Stimulated activated CD8-positive, alpha-beta memory T cell treated with anti-CD3 and anti-CD28 coated beads, Interleukin-4, amount 100 ng/mL, for 1 hour (primary cell): ENCODE data around the gene TAAR1.
"Not testable (repeated sequence)": the region's sequence is repeated elsewhere in the genome, so short reads cannot be mapped to it uniquely, and the experiment has no call there.

Experiments
- DNase-seq, 2 donors: peaks; one replicate each; pipeline ENCODE4 v3.0.0-alpha.2; 2020; ENCODE audit warnings: low read depth in 2 of 2, low spot score in 1 of 2

Gene TAAR1, protein sequence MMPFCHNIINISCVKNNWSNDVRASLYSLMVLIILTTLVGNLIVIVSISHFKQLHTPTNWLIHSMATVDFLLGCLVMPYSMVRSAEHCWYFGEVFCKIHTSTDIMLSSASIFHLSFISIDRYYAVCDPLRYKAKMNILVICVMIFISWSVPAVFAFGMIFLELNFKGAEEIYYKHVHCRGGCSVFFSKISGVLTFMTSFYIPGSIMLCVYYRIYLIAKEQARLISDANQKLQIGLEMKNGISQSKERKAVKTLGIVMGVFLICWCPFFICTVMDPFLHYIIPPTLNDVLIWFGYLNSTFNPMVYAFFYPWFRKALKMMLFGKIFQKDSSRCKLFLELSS

DNA sequence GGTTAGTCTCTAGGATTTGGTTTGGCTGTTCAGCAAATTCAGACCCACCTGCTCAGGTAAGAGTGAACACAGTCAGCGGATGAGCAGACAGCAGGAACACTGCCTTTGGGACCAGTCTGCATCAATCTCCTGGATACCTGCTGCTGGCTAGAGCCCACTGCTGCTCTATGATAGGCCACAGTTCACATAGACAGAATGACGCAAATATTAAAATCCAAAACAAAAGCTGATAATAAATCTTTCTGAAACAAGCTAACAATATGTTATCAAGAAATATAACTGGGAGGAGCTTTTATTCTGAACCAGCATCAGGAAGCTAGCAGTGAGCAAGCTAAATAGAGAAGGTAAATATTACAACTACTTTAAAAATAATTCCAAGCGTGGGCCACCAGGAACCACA is at the start of gene TAAR1:
Gene TAAR1 (minus strand): TSS at position 101 of the 400 bp plus-strand sequence. CDS start 13,179 bp downstream, outside the sequence.
- no peak for DNase-seq

DNA sequence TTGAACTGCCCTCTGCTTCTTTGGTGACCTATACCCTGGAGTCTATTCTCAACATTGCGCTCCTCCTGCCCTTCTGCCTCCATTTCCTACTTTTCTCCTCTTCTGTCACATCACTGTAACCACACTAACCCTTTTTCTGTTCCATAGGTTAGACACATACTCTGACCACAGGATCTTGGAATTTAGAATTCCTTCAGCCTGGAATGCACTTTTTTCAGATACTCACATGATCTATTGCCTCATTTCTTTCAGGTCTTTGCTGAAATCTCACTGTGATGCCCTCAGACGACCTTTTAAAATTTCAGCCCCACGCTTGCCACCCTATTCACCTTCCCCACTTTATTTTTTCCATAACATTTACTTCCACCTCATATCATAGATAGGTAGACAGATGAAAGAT is 49.8 kb upstream of the TAAR1 start:
- no peak for DNase-seq

DNA sequence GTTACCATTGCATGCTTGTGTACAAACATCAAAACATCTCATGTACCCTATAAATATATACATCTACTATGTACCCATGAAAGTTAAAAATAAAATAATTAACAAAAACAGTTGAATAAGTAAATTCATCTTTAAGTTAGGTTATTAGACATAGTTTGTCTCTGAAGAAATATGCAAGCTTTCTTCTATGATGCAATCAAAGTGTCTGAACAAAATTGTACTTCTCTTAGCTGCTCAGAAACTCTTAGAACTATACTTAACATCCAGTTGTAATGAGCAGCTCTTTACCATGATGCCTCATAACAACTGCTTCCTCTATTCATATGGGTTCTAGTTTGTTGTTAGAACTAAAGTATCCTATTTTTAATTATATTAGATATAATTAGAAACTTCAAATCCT is 49.0 kb upstream of the TAAR1 start:
- no peak for DNase-seq

DNA sequence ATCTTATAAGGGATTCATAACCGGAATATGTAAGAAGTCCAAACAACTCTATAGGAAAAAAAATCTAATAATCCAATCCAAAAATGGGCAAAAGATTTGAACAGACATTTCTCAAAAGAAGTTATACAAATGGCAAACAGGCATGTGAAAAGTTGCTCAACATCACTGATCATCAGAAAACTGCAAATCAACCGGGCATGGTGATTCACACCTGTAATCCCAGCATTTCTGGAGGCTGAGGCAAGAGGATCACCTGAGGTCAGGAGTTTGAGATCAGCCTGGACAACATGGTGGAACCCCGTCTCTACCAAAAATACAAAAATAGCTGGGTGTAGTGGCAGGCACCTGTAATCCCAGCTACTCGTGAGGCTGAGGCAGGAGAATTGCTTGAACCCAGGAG is 47.8 kb upstream of the TAAR1 start:
- DNase-seq = not testable (repeated sequence)

DNA sequence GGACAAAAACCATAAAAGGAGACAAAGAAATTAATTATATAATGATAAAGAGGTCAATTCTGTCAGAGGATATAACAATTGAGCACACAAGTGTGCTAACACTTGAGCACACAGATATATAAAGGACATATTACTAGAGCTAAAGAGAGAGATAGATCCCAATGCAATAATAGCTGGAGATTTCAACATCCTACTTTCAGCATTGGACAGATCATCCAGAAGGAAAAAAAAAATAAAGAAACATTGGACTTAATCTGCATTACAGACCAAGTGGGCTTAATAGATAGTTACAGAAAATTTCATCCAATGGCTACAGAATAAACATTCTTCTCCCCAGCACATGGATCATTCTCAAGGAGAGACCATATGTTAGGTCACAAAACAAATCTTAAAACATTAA is 45.0 kb upstream of the TAAR1 start:
- DNase-seq = no peak

DNA sequence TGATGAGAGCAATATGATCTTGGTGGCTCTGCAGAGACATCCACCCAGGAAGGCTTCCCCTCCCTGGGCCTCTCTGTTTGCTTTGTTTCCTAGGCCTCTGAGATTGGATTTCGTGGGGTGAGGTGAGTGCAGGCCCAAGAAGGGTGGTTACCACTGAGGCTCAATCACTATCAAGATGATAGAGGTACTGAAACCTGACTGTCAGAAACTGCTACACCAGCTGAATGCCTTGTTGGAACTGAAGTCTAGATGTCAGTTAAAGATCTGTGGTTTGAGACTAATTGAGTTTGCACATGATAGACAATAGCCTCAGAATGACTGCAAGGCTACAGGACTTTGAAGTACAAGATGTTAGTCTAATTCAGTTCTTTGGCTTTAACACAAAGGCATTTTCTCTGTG is 39.6 kb upstream of the TAAR1 start:
- DNase-seq = no peak

DNA sequence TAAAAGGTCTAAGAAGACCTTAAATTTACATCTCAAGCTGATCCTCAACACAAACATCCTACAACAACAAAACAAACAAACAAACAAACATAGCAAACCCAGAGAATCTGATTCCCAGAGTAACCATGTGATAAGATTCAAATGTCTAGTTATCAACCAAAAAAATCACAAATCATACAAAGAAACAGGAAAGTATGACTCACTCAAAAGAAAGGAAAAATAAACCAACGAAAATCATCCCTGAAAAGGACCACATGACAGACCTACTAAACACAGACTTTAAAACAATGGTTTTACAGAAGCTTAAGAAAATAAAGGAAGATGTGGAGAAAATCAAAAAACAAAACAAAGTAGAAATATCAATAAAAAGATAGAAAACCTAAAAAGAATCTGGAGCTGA is 36.8 kb upstream of the TAAR1 start:
- DNase-seq = no peak

DNA sequence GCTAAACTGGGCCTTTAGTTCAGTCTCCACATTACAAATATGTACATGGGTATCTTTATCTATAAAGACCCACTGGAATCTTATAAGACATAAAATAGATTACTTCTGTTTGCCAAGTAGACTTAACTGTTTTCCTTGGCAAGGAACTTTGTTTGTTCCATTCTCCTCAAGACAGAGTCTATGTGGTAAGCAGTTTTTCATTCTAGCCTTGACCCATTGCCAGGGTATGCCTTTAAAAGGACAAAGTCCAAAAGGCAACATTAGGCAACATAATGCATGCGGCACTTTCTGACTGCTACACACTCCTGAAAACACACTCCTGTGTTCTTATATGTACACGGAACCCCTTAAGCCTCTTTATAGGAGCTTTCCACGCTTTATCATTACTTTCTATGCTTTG is 34.5 kb upstream of the TAAR1 start:
- DNase-seq = no peak

DNA sequence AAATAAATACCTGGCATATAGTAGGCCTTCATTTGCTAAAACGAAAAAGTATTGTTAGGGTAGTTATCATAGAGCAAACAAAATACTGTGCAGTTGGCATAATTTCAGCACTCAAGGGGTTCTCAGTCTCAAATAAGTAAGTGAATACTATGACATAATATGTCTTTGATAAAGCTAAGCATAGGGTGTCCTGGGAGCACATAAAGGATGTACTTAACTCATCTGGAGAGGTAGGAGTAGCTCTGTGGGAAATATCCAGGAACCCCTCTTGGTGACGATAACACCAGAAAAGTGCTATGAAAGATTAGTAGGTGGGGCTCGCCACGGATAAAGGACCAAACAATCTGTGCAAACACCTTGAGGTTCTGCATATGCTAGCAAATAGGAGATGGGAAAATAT is 31.7 kb upstream of the TAAR1 start:
- DNase-seq = no peak

DNA sequence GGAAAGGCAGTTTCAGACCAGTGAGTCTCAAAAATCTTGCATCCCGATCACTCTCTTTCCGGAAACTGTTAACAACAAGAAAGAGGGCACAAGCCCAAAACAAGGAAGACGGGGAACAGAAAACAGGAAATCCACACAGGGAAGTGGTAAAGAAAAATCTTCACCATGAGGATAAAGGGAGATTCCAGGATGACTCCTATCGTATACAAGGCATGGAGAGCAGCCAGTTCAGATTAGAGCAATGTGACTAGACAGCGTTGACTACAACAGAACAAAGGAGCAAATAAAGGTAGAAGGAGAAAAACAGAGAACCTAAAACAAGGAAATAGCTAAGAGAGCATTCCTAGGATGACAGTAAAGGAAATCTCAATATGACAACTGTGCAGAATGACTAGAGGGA is 28.3 kb upstream of the TAAR1 start:
- no peak for DNase-seq

DNA sequence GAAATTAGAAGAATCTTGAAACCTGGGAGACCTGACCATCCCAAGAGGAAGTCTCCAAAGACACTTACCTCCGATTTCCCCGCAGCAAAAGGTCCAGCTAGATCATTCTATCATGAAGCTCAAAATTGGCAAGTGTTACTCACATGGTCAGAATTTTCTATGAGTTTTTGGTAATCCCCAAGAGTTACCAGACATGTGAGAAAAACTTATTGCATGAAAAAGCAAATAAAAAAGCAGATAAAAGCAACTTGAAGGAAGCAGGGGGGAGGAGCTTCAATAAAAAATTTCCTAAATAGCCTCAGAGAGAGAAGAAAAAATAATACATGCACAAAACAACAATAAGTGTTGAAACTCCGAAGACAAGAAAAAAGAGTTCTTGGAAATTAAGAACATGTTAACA is 27.5 kb upstream of the TAAR1 start:
- no peak for DNase-seq

DNA sequence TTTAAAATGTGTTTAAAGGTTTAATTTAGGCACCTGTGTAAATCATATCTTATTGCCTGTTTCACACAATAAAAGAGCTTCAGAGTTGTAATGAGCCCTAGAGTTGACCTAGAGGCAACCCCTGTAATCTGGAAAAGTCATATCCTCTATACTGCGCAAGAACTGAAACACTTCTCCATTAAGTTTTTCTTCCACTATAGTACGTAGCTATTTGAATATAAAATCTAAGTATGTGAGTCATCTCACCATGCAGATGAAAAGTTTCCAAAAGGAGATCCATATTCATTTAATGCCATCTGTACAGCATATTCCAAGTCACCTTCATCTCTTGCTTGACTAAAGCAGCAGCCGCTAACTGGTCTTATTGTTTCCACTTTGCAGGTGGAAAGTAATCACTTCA is 26.0 kb upstream of the TAAR1 start:
- no peak for DNase-seq

DNA sequence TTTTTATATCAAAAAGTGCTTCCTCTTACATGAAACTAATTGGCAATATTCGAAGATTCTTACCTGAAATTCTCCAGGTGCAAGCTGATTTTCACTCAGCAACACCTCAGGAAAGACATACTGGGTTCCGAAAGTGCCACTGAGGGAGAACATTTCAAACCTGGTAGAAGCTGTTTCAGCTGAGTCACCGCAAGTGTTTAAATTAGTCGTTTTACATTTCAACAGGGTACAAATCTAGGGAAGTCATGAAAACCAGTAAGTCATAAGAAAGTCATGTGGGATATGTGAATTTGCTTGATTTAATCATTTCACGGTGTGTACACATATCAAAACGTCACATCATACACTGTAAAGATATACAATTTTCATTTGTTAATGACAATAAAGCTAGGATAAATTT is 25.3 kb upstream of the TAAR1 start:
- no peak for DNase-seq

DNA sequence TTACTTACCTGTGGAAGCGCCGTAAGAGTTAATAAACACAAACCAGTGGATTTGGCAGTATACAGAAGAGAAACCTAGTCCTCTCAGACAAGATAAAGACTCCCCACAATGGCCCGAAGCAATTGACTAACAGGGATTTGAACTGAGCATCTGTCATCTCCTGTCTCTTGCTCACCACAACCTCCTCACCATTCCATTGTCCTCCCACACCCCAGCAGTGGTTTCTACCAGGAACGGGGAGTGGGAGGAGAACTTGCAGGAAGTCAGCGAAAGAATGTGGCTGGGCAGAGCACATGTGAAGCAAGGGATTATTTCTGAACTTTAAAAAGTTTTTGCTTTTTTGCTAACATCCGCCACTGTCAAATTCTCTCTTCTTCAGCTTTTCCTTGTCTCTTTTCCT is 24.6 kb upstream of the TAAR1 start:
- no peak for DNase-seq

DNA sequence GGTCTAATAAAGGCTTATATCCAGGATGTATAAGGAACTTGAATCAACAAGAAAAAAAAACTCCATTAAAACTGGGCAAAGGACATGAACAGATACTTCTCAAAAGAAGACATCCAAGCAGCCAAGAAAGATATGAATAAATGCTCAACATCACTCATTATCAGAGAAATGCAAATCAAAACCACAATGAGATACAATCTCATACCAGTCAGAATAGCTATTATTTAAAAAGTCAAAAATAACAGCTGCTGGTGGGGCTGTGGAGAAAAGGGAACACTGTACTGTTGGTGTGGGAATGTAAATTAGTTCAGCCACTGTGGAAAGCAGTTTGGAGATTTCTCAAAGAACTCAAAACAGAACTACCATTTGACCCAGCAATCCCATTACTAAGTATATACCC is 20.1 kb upstream of the TAAR1 start:
- not testable (repeated sequence) for DNase-seq

DNA sequence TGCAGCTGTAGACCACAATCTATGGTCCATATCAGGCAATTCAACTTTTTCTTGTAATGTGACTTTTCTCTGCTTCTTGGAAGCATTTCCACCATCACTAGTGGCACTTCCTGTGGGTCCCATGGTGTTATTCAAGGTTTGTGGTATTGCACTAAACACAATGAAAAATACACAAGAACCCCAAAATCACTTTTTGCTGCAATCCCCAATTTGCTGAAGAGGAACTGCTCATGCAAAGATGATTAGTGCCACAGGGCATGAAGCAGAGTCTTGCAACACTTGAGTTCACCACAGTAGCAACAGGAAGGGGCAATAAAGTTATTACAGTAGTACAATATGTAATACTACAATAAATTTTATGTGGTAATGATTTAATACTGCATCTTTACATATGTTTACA is 16.8 kb upstream of the TAAR1 start:
- DNase-seq = no peak

DNA sequence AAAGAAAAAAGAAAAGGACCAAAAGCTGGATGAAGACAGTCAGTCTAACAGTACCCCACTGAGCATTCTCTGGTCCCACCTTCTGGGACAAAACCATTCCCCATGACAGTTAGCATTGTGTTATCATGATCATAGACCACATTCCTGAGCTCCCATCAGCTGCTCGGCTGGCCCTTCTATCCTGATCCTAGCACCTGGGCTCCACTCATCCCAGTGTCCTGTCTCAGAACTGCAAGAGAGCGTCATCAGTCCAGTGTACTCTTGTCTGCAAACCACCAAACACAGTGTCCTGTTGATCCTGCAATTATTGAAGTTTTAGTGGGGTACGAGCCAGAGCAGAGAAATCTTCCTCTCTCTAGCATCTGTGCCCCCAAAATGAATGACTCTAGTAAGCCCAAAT is 16.0 kb upstream of the TAAR1 start:
- DNase-seq = no peak

DNA sequence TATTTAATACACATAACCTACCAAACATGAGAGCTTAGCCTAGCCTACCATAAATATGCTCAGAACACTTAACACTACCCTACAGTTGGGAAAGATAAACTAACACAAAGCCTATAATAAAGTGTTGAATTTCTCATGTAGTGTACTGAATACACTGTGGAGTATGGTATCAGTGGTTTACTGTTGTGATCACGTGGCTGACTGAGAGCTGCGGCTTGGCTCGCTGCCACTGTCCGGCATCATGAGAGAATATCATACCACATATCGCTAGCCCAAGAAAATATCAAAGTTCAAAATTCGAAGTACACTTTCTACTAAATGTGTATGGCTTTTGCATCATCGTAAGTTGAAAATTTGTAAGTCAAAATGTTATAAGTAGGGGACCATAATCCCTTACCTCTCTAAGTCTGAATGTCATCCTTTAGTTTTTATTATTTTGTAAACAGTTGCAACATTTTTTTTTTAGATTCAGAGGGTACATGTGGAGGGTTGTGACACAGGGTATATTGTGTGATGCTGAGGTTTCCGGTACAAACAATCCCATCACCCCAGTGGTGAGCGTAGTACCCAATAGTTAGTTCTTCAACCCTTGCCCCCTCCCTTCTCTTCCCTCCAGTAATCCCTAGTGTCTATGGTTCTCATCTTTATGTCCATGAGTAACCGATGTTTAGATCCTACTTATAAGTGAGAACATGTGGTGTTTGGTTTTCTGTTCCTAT is 14.6 kb upstream of the TAAR1 start:
- no peak for DNase-seq

DNA sequence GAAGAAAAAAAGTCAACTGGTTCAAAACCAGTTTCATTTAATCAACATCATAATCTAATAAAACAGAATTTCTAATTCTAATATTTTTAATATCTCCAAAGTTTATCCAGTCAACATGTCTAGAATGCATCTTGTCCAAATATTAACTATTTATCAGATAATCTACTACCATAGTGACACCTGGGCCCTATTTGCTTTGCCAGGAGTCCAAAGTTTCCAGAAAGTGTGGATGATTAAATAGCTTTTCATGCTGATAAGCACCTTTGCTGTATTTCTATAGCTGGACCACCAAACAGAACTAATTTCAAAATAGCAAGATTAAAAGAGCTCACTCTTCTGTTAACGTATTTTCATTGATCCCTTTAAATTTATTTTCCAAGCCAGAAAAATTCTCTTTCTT is 12.3 kb upstream of the TAAR1 start:
- DNase-seq = no peak

DNA sequence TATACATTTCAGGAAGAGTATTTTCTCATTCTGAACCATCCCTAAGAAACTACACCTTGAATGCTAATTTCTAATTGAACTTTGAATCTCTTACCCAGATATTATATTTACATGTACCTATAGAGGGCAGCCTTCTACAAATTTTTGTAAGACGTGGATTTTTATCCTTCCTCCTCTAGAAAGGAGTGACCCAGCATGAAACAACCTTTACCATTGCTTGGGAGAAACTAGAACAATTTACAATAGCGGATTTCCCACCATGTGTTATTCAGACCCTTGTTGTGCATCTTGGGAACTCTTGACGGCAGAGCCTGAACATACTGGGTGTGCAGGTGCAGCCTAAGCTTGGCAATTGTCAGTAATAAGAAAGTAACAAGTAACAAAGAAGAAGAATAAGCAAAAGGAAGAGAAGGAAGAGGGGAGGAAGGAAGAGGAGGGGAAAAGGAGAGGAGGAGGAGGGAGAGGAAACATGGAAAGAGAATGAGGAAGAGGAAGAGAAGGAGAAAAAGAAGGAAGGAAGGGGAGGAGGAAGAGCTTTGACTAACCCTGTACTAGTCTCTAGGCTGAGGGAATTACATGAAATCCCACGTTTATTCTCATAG is 10.8 kb upstream of the TAAR1 start:
- DNase-seq = no peak

DNA sequence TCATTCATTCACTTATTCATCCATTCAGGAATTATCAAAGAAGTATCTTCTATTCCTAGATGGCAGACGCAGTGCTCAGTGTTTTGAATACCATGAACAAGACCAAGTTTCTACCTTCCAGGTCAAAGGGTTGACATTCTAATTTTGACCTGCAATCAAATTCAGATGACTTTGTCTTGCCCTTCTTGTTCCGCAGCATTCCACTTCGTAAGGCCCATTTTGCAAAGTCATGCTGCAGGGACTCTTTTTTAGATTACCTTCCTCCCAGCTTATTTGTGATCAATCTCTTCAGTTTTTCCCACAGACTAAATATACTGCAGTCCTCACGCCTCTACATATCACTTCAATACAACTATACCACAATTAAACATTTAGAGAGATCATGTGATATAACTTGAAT is 7.1 kb upstream of the TAAR1 start:
- no peak for DNase-seq

DNA sequence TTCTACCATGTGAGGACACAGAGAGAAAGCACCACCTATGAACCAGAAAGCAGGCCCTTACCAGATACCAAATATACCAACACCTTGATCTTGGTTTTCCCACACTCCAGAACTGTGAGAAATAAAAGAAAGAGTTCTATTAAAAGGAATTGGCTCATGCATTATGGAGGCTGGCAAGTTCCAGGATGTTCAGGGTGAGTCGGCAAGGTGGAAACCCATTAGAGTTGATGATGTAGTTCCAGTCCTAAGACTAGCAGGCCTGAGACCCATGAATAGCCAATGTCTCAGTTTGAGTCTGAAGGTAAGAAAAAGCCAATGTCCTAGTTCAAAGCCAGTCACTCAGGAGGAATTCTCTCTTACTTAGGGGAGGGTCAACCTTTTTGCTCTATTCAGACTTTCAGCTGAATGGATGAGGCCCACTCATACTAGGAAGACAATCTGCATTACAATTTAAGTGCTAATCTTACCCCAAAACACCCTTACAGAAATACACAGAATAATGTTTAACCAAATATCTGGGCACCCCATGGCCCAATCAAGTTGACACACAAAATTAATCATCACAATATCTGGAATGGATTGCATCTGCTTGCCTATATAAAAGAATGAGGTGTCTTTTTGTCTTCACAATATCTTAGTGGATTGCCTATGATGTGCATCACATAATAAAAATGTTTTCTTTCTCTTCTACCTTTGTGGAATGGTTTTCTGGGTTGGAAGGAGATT is 5.5 kb upstream of the TAAR1 start:
- DNase-seq = no peak
